GM19240 (cell line): ENCODE measurements around the gene TMPRSS6.

Source experiments
- DNase-seq: peaks from one replicate; pipeline ENCODE4 v3.0.0; 2011; ENCODE audit warnings: low spot score; ENCODE audit not compliant: insufficient read length

TMPRSS6 gene

GRCh38 chr22:37140686-37141323 is 31.3 kb upstream of the TMPRSS6 start:
- no peak for DNase-seq

GRCh38 chr22:37139762-37140161 is 30.2 kb upstream of the TMPRSS6 start:
- no peak for DNase-seq

DNA sequence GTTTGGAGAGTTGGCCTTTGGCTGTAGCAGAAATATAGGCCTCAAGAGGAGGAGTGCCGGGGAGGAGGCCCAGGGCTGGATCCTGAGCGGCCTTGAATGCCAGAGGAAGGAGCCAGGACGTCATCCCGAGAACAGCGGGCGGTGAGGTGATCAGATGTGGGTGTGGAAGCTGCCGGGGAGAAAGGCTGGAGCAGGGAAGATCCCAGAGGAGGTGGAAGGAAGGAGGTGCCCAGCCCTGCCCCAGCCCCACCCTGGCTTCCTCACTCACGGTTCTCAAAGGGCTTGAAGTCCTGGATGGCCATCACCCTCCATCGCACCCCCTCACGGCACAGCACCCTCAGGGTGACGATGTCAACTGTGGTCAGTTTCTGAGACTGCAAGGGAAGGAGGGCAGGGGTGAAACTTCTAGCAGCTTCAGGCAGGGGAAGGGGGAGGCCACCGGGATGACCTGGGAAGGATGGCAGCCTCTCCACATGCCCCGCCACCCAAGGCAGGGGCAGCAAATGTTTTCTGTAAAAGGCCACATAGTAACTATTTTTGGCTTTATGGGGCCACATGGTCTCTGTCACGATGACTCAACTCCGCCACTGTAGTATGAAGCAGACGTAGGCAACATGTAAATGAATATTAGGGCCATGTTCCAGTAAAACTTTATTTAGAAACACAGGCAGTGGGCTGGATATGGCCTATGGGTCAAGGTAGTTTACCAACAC is 29.5 kb upstream of the TMPRSS6 start:
- no peak for DNase-seq

- no peak for DNase-seq
Measured at GRCh38 chr22:37137903-37138665, 28.6 kb upstream of the TMPRSS6 start.

GRCh38 chr22:37137131-37137530 is 27.6 kb upstream of the TMPRSS6 start:
- DNase-seq = no peak

GRCh38 chr22:37135023-37135422 is 25.5 kb upstream of the TMPRSS6 start:
- no peak for DNase-seq

DNA sequence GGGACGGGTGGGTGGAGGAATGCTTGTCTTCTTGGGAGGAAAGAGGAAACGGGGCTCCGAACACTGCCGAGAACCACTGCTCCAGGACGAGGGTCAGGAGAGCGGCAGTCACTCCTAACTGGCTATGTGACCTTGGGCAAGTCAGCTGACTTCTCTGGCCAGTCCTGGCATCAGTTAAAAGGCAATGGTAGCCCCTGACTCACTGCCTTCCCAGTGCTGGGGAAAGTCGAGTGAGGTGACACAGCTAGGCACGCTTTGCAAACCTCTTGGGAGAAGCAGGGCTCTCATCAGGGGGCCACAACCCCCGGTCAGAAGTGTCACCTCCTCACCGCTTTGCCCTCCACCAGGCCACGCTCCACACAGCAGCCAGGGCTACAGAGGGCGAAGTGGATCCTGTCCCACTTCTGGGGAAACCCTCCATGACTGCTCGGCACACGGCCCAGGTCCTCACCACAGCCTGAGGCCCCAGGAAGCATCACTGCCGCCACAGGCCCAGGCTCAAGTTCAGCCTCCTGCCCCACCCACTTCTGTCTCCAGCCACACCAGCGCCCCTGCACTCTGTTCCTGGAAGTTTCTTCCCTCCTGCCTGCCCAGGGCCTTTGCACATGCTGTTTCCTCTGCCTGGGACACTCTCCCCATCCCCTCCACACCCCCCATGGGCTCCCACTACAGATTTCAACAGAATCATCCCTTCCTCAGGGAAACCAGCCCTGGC is 23.9 kb upstream of the TMPRSS6 start:
- DNase-seq = no peak

DNA sequence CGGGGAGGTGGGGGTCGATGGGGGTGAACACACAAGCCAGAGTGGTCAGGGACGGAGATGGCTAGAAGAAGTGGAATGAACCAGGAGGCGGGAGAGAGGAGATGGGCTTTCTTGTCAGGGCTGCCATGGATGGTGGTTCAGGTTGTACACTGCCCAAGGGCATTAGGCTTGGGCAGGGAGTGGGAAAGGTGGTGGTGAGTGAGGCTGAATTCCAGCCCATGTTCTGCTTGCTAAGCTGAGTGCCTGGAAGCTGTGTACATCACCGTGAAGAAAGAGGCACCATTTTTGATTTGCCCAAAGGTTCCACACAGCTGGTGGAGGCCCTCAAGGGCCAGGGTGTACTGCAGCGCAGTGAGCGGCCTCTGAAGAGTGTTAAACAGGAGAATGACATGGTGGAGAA is 23.3 kb upstream of the TMPRSS6 start:
- DNase-seq = no peak

DNA sequence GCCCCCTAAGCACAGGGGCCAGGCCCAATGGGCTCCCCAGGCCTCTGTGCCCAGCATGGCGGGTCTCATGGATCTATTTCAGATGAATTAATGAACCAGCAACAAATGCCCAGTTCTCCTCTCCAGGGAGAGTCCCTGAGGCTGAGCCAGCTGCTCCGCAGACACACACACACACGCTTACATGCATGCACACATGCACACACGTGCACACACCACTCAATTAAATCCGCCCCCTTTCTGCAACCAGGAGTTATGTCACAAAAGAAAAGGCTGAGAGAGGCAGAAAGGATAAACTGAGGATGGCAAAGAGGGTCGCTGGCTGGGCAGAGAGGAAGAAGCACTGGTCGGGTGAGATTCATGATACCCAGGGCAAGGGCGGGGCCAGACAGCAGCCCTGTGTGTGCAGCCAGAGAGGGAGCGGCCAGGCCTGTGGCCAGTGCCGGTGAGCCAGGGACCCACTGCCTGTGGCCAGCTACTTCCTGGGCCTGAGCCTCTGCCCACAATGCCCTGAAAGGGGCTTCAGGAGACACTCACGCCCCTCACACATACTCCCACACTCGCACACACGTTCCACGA is 20.4 kb upstream of the TMPRSS6 start:
- DNase-seq = no peak

DNA sequence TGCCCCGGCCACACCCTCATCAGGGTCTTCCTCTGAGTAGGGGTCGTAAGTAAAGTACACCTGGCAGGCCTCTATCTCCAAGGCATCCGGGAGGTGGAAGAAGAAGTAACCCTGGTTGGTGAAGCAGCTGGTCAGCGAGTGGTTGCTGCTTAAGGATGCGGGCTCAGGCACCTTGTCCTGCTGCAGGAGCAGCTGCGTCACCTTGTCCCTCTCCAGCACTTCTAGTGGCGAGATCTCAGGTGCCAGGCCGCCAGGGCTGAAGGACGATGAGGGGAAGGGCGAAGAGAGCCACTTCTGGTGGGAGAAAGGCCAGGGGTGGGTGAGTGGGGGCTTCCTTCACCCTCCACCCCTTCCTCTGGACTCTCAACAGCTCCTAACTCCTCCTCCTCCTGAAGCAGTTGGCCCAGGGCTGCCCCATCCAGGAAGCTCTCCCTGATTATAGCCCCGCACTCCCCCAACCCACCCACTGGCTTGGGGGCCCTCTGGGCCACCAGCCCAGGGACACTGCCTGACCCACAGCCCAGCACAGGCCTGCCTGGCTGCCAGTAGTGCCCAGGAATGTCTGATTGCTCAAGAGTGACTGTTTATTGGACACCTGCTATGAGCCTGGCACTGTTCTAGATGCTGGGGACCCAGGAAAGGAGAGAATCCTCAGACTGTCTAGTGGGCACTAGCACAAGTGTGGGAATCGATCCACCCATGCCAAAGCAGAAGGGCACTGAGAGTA is 19.2 kb upstream of the TMPRSS6 start:
- DNase-seq = no peak

DNA sequence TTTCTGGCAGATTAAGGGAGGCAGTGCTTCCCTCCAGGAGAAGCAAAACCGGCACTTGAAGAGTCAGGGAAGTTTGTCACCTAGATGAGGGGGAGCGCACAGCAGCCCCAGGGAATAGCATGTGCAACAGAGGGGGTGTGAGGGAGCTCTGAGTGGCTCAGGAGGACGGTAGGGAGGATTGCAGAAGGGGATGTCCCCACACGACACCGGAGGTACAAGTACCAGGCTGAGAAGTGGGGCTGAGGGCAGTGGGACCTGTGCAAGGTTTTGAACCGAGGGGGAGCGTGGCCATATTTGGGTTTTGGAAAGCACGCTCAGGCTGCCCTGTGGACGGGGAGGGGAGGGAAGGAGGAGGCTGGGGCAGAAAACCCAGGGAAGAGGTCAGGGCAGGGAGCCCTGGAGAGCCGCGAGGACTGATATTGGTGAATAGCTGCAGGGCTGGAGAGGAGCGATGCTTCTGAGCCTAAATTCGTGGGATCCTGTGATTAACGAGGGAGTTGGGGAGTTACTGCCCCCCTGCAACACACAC is 17.9 kb upstream of the TMPRSS6 start:
- DNase-seq = no peak

GRCh38 chr22:37126882-37127281 is 17.4 kb upstream of the TMPRSS6 start:
- DNase-seq = no peak

GRCh38 chr22:37126383-37126782 is 16.9 kb upstream of the TMPRSS6 start:
- no peak for DNase-seq

DNA sequence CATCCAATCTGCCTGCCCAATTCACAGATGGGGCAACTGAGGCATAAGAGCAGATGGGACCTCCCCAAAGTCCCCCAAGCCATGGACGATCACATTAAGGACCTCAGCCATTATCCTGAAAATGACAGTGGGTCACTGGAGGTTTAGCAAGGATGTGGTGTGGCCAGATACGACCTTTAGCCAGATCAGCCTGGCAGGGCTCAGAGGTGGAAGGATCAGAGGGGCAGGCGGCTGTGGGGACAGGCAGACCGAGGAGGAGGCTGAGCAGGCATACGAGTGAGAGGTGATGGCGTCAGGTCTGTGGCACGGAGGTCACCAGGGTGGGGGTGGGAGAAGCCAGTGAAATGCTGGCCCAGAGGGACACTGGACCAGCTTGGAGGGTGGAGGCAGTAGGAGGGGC is 14.1 kb upstream of the TMPRSS6 start:
- DNase-seq = no peak

DNA sequence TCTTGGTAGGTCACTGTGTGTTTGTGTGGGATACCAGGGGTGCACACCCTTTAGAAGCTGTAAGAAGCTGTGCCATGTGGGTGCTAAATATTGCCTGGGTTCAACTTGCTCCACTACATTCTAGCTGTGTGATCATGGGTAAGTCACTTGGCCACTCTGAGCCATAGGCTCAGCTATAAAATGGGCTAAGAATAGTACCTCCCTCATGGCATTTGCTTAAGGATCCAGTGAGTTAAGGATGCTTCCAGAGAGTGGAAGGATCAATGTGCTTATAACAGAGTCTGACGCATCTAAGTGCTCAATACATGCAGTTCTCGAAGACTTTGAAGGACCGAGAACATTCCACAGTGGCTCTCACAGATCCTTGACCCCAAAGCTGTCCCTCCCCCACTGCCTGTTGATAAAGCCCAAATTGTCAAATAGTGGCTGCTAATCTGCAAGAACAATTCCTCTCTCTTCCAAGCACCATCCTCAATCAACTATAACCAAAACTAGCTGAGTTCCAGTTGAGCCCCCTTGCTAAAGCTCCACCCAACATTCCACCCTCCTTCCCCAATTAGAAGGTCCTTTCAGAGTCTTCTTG is 13.2 kb upstream of the TMPRSS6 start:
- no peak for DNase-seq

DNA sequence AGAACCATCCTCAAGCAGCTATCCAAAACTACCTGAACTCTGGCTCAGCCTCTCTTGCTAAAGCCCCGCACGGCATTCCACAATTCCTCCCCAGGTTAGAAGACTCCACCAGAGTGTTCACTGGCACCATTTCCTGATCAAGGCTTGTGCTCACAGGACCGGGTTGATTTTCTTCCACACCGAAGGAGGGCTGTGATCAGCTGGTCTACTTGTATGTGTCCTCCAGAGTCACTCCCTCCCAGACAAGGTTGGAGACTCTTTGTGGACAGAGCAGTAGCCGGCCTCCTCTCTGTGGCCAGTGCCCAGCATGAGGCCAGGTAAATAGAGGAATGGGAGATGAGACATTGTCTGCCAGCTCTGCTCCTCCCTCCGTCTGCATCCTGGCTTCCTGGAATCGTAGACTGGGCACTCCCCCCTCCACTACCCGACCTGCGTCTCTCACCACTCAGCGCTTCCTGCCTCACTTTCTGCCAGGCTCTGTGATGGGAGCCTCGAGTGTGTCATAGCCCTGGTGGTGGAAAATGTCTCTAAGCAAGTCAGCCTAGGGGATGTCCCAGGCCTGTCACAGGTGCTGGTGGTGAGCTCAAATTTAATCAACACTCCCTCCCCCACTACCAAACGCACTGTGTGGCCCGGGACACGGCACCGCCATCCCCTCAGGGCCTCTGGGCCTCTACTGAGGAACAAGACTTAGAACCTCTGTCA is 12.5 kb upstream of the TMPRSS6 start:
- DNase-seq = peak; percentile 94

DNA sequence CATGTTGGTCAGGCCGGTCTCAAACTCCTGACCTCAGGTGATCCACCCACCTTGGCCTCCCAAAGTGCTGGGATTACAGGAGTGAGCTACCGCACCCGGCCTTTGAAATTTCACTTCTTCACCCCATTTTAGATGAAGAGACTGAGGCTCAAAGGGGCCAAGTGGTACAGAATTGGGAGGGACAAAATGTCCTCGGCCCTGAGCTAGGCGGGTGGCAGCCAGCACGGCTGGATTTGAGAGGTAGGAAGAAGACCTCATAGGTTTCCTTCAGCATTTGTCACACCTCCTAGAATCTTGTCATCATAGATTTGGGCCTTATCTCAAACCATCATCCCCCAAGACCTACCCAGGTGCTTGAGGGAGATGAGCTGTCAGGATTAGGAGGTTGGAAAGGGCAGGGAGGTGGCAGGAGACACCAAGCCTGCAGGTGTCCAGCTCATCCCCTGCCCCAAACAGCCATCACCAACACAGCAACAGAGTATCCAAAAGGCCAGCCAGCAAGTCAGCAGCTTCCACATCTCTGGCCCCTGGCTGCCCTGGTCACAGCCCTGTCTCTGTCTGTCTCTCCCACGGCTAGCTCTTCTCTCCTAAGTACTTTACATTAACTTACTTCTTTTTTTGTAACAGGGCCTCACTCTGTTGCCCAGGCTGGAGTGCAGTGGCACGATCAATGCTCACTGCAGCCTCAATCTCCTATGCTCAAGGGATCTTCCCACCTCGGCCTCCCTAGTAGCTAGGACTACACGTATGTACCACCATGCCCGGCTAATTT is 11.2 kb upstream of the TMPRSS6 start:
- DNase-seq = no peak

DNA sequence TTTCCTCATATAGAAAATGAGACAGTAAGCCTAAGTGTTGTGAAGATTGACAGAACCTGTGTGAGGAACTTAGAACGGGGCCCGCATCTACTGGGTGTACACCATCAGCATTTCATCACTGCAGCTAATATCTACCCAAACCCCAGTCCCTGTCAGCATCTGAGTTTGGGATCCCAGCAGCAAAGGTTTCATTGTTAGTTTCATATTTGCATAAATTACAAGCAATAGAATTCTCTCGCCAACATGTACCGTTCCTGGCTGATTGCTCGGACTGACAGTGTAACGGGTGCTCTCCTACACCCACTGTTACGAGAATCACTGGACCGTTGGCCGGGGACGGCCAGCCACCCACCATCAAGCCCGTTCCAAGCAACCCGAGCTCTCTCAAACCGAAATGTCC is 10.4 kb upstream of the TMPRSS6 start:
- DNase-seq = peak; percentile 41

DNA sequence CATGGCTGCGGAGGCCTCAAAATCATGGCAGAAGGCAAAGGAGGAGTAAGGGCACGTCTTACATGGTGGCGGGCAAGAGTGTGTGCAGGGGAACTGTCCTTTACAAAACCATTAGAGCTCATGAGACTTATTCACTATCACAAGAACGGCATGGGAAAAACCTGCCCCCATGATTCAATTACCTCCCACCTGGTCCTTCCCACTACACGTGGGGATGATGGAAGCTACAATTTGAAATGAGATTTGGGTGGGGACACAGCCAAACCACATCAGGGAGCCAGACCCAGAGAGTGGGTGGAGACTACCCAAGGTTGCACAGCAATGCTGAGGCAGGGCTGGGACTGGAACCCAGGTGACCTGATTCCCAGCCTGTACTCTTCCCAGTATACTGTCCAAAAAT is 8.6 kb upstream of the TMPRSS6 start:
- DNase-seq = no peak
